Stimulated activated CD4-positive, alpha-beta T cell treated with anti-CD3 and anti-CD28 coated beads, Interleukin-2, amount 100 ng/mL, for 4 hours (primary cell): ENCODE data around the gene TSN.
"Not testable (repeated sequence)": the region's sequence is repeated elsewhere in the genome, so short reads cannot be mapped to it uniquely, and the experiment has no call there.

Experiments
- DNase-seq: peaks from one replicate; pipeline ENCODE4 v3.0.0-alpha.2; 2020; ENCODE audit warnings: low read depth

TSN gene

GRCh38 chr2:121755237-121756111 is at the start of gene TSN:
TSN (plus strand) TSS chr2:121755651; CDS start chr2:121755780, 129 bp downstream.
- DNase-seq, result peak; percentile 97

- DNase-seq, result no peak
Observed at GRCh38 chr2:121705958-121706357, 49.5 kb upstream of the TSN start.

- no peak for DNase-seq
Observed at GRCh38 chr2:121707344-121707919, 48.0 kb upstream of the TSN start.

GRCh38 chr2:121707920-121708361 is 47.5 kb upstream of the TSN start:
- DNase-seq, result no peak

GRCh38 chr2:121709776-121710469 is 45.5 kb upstream of the TSN start:
- DNase-seq, result no peak

- DNase-seq, result no peak
Observed at GRCh38 chr2:121710470-121711170, 44.8 kb upstream of the TSN start.

GRCh38 chr2:121711481-121711880 is 44.0 kb upstream of the TSN start:
- not testable (repeated sequence) for DNase-seq

- DNase-seq, result no peak
Observed at GRCh38 chr2:121716126-121716525, 39.3 kb upstream of the TSN start.

GRCh38 chr2:121717529-121717928 is 37.9 kb upstream of the TSN start:
- no peak for DNase-seq

GRCh38 chr2:121721926-121722325 is 33.5 kb upstream of the TSN start:
- no peak for DNase-seq

- DNase-seq, result no peak
Observed at GRCh38 chr2:121722479-121722878, 33.0 kb upstream of the TSN start.

GRCh38 chr2:121723316-121723715 is 32.1 kb upstream of the TSN start:
- no peak for DNase-seq

GRCh38 chr2:121727332-121727731 is 28.1 kb upstream of the TSN start:
- no peak for DNase-seq

GRCh38 chr2:121727950-121728349 is 27.5 kb upstream of the TSN start:
- DNase-seq, result no peak

- no peak for DNase-seq
Observed at GRCh38 chr2:121731366-121731765, 24.1 kb upstream of the TSN start.

GRCh38 chr2:121734544-121734943 is 20.9 kb upstream of the TSN start:
- not testable (repeated sequence) for DNase-seq

- DNase-seq, result no peak
Observed at GRCh38 chr2:121735518-121736074, 19.9 kb upstream of the TSN start.

GRCh38 chr2:121736140-121736461 is 19.4 kb upstream of the TSN start:
- no peak for DNase-seq

- peak; percentile 100 for DNase-seq
Observed at GRCh38 chr2:121736462-121737336, 18.8 kb upstream of the TSN start, which contains the start of gene NIFK. NIFK (minus strand) TSS chr2:121736875; CDS start chr2:121736850, 25 bp downstream.

GRCh38 chr2:121740973-121741372 is 14.5 kb upstream of the TSN start:
- no peak for DNase-seq

- DNase-seq, result no peak
Observed at GRCh38 chr2:121741450-121741849, 14.0 kb upstream of the TSN start.
